ENCODE results near the gene UNC5A.

DNA sequence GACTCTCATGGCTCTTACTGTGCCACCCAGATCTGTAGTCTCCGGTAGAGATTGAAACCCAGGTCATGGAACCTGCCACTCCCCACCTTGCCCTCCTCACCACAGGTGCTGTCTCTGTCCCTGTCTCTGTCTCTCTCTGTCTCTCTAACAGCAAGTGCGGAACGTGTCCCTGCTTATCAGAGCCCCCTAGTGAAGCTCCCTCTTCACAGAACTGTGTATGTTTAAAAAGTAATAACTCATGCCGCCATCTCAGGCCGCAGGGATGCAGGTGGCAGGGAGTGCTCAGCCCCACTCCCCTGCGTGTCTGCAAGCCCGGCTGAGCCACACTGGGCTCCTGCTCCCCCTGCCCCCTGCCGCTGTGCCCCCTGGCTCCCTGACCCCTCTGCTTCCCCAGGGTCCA lies 43.8 kb downstream of the UNC5A start:
- TF ChIP-seq EP300 (IDR thresholded peaks at IDR 0.05; ENCODE audit: borderline replicate concordance) (no peak), YY1 (IDR thresholded peaks at IDR 0.05; ENCODE audit: low read depth) (no peak), CREB1 (IDR thresholded peaks at IDR 0.05; ENCODE audit: low read depth) (no peak), TAF1 (IDR thresholded peaks at IDR 0.05; ENCODE audit: low read depth) (no peak), TEAD4 (IDR thresholded peaks at IDR 0.05) (no peak), NFIC (IDR thresholded peaks at IDR 0.05) (no peak), TCF12 (IDR thresholded peaks at IDR 0.05; ENCODE audit: low read depth) (no peak), FOXM1 (IDR thresholded peaks at IDR 0.05; ENCODE audit: borderline replicate concordance, low read depth) (no peak), CEBPB (IDR thresholded peaks at IDR 0.05) (no peak), EGR1 (IDR thresholded peaks at IDR 0.05) (no peak), MAX (IDR thresholded peaks at IDR 0.05) (no peak)
- TF ChIP-seq, protein P1, sequence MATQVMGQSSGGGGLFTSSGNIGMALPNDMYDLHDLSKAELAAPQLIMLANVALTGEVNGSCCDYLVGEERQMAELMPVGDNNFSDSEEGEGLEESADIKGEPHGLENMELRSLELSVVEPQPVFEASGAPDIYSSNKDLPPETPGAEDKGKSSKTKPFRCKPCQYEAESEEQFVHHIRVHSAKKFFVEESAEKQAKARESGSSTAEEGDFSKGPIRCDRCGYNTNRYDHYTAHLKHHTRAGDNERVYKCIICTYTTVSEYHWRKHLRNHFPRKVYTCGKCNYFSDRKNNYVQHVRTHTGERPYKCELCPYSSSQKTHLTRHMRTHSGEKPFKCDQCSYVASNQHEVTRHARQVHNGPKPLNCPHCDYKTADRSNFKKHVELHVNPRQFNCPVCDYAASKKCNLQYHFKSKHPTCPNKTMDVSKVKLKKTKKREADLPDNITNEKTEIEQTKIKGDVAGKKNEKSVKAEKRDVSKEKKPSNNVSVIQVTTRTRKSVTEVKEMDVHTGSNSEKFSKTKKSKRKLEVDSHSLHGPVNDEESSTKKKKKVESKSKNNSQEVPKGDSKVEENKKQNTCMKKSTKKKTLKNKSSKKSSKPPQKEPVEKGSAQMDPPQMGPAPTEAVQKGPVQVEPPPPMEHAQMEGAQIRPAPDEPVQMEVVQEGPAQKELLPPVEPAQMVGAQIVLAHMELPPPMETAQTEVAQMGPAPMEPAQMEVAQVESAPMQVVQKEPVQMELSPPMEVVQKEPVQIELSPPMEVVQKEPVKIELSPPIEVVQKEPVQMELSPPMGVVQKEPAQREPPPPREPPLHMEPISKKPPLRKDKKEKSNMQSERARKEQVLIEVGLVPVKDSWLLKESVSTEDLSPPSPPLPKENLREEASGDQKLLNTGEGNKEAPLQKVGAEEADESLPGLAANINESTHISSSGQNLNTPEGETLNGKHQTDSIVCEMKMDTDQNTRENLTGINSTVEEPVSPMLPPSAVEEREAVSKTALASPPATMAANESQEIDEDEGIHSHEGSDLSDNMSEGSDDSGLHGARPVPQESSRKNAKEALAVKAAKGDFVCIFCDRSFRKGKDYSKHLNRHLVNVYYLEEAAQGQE (IDR thresholded peaks at IDR 0.05; ENCODE audit: low read depth) = no peak
- TF ChIP-seq, protein P2, sequence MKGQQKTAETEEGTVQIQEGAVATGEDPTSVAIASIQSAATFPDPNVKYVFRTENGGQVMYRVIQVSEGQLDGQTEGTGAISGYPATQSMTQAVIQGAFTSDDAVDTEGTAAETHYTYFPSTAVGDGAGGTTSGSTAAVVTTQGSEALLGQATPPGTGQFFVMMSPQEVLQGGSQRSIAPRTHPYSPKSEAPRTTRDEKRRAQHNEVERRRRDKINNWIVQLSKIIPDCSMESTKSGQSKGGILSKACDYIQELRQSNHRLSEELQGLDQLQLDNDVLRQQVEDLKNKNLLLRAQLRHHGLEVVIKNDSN (IDR thresholded peaks at IDR 0.05) = no peak

All from Ishikawa (cell line).